C1 segment of cervical spinal cord (tissue), 14 donors: ENCODE results near the gene SUGCT.
"Not testable (repeated sequence)": the region's sequence is repeated elsewhere in the genome, so short reads cannot be mapped to it uniquely, and the experiment has no call there.

Source experiments
- DNase-seq, 14 donors: peaks; one replicate each; lab custom pipeline; 2025; lab: John Stamatoyannopoulos, UW

SUGCT gene

DNA sequence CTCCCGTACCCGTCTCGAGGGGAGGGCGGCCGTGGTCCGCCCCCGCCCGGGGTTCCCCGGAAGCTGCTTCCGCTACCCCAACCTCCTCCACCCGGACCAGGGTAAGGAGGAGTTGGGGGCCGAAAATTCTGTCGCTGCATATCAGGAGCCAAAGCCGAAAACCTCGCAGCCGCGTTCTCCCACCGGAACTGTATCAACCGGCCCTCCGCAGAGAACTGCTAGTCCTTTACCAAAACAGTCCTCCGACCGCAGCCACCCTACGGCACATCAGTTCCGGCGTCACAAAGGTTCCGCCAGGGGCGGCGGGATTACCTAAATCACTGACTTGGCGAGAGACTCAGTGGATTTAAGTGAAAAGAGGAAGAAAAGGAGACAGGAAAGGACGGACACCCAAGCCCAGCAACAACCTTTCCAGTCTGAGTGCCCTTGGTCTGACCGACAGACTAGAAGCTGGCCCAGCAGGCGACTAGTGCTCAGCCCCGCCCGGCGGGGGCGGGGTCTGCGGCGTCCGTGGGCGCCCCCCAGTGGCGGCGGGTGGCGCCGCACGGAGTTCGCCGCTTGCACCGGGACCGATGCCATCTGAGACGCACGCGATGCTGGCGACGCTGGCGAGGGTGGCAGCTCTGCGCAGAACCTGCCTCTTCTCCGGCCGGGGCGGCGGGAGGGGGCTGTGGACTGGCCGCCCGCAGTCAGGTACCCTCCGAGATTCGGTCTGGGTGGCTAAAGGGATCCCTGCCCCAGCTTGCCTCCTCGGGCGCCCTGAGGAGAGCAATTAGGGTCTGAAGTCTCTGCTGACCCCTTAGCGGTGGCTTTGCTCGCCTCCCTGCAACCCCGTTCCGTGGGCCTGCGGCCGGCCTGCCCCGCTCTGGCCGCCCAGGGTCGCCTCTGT is at the start of gene SUGCT, which contains the start of gene MPLKIP:
TSS of gene SUGCT (plus strand) at position 578 of the 889 bp plus-strand sequence.
TSS of gene MPLKIP (minus strand) at position 195 of the 889 bp plus-strand sequence. CDS start at position 140, 55 bp downstream.
- peak; percentile 37 to 99 (median 92) for DNase-seq

- no peak for DNase-seq
These were observed 42.6 kb upstream of the SUGCT start for GRCh38 chr7:40092182-40092581.

DNA sequence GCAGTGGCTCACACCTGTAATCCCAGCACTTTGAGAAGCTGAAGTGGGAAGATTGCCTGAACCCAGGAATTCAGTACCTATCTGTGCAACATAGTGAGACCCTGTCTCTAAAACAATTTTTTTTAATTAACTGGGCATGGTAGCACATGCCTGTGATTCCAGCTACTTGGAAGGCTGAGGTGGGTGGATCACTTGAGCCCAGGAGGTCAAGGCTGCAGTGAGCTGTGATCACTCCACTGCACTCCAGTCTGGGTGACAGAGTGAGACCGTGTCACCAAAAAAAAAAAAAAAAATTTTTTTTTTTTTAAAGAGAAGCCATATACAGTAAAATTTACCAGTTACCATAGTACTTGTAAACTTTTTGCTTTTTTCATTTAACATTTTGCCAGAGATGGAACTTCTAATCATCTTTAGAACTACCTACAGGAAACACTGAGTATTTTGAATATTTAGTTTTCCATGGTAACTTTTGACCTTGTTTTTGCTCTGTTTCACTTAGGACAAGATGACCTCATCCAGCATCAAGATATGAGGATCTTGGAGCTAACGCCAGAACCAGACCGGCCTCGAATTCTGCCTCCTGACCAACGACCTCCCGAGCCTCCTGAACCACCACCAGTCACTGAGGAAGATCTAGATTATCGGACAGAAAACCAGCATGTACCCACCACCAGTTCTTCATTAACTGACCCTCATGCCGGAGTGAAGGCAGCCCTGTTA is 41.0 kb upstream of the SUGCT start:
- no peak for DNase-seq

- DNase-seq = no peak
These were observed 39.6 kb upstream of the SUGCT start for GRCh38 chr7:40095230-40095629.

DNA sequence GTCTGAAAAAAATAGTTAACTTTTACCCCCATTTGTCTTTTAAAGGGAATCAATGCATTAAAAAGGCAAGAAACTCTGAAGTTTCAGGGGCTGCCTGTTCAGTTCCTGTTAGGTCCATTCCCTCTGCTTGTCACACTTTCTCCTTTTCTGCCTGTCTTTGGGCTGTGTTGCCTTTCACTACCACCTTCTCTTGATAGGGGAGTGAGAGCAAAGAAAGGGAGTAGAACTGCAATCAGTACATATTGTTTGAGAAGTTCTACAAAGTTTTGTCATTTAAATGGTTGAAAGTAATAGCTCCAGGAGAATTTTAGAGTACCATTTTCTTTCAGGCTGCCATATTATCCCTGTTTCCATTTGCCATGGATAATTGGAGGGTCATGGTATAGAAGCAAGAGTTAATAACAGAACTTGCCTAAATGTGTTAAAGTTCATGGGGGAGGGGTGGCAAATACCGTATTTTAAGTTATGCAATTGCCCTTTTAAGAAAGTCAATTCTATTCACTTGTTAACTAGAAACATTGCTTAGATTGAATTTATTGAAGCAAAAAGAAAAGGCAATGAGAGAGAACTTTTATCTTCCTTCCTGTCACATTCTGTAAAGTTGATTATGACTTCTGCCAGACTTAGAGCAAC is 39.0 kb upstream of the SUGCT start:
- DNase-seq = no peak

GRCh38 chr7:40097728-40098127 is 37.1 kb upstream of the SUGCT start:
- no peak for DNase-seq

GRCh38 chr7:40098810-40099209 is 36.0 kb upstream of the SUGCT start:
- no peak for DNase-seq

DNA sequence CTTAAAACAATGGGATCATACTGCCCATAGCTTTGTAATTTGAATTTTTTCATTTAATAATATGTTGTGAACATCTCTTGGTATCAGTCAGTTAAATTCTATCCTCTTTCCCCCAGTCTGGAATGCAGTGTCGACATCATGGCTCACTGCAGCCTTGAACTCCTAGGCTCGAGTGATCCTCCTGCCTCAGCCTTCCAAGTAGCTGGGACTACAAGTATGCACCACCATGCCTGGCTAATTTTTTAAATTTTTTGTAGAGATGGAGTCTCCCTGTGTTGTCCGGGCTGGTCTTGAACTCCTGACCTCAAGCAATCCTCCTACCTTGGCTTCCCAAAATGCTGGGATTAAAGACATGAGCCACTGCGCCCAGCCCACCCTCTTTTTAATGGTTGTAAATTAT is 35.0 kb upstream of the SUGCT start:
- no peak for DNase-seq

DNA sequence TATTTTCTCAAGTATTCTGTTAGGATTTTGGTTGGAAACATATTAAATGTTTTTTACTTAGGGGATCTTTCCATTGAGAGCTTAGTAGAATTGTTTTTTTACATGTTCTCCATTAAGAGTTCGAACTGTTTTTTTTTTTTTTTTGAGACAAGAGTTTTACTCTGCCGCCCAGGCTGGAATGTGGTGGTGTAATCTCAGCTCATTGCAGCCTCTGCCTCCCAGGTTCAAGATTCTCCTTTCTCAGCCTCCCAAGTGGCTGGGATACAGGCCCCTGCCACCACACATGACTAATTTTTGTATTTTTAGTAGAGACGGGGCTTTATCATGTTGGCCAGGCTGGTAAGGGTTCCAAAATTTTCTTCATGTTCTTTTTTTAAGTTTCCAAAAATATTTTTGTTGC is 33.6 kb upstream of the SUGCT start:
- no peak for DNase-seq

- no peak for DNase-seq
These were observed 31.9 kb upstream of the SUGCT start for GRCh38 chr7:40102897-40103296.

GRCh38 chr7:40105879-40106473 is 28.8 kb upstream of the SUGCT start:
- no peak for DNase-seq

GRCh38 chr7:40115936-40116335 is 18.9 kb upstream of the SUGCT start:
- DNase-seq = no peak

- not testable (repeated sequence) for DNase-seq
These were observed 17.6 kb upstream of the SUGCT start for GRCh38 chr7:40117199-40117598.

DNA sequence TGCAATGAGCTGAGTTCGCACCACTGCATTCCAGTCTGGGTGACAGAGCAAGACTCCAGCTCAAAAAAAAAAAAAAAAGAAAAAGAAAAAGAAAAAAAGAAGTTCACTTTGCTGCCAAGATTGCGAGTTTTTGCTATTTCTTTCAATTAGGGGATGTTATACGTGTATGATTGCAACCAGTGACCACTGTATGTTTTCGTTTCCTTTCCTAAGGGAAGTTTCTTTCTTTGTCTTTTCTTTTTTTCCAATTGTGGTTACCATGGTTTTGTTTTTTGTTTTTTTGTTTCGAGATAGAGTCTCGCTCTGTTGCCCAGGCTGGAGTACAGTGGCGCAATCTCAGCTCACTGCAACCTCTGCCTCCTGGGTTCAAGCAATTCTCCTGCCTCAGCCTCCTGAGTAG is 16.6 kb upstream of the SUGCT start:
- DNase-seq = not testable (repeated sequence)

DNA sequence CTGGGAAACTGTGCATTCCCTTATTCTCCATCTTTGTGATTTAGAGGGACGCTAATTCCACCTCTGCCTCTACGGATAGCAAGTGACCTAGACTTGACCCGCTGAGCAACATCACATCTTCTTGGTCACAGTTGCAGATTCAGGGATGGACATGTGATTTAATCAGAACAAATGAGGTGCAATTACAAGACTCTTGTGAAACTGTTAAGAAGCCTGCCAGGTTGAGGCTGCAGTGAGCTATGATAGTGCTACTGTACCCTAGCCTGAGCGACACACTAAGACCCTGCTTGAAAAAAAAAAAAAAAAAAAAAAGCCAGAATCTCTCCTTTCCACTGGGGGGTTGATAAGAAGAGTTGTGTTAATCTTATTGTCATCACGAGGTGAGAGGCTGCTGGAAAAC is 14.8 kb upstream of the SUGCT start:
- DNase-seq = no peak

DNA sequence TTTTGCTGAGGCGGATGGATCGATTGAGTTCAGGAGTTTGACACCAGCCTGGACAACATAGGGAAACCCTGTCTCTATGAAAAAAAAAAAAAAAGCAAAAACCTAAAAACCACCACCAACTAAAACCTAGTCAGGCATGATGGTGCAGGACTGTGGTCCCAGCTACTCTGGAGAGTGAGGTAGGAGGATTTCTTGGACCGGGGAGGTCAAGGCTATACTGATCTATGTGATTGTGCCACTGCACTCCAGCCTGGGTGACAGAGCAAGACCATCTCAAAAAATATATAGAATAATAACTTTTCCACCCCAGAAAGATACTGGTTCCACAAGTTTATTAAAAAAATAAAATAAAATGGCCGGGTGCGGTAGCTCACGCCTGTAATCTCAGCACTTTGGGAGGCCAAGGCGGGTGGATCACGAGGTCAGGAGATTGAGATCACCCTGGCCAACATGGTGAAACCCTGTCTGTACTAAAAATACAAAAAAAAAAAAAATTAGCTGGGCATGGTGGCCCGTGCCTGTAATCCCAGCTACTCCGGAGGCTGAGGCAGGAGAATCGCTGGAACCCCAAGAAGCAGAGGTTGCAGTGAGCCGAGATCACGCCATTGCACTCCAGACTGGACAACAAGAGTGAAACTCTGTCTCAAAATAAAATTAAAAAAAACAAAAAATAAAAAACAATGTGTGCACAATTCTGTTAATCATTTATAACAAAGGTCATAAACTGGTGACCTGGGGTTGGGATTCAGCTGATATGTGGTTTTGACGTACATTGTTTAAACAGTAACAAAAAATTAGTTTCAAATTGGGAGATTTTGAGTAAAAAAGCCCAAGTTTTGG is 12.5 kb upstream of the SUGCT start:
- not testable (repeated sequence) for DNase-seq

- DNase-seq = no peak
These were observed 11.9 kb upstream of the SUGCT start for GRCh38 chr7:40122940-40123254.

DNA sequence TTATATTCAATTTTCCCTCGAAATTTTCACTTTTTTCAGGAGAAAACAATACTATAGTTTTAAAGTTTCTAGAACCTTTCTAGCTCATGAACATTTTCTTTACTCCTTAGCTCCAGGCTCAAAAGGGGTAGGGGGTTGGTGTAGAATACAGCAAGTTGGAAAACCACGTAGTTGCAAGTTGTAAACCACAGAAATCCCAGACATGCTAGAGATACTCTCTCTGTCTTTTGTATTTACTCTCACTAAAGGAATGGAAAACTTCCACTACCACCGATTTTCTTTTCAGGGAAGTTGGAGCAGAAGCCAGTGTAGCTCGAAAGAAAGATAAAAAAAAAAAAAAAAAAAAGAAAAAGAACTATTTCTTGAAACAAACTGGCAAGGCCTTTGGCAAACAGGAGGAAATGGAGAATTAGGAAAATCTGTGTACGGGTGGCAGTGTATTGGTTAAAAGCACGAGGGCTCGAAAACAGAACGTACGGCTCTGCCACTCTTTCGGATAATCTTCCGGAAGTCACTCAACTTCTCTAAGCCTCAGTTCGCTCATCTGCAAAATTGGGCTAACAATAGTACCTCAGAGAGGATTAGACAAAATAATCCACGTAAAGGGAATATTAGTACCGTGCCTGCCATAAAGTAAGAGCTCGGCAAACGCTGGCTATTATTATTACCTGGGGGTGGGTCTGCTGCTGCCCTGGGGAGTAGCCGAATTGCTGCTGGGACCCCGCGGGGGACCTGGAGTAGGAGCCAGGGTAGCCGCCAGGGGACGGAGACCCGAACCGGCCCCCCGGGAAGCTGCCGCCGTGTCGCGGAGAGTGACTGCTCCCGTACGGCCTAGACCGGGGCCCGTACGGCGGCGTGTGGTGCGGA is 1.0 kb upstream of the SUGCT start:
- peak in 2 of 14 donors; percentile 57 to 74 for DNase-seq

DNA sequence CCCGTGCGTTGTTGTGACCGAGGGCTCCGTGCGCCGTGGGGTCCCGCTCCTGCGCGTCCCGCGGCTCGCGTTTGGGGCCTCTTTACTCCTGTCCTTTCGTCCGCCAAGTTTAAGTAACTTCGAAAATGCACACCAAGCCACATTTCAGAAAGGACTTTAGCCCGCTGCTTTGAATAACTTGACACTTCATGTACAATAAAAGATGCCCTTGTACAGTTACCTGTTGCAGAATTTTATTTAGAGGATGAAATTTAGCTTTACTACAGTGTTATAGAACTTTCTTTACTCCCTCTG is 459 bp downstream of the SUGCT start:
- no peak for DNase-seq

- no peak for DNase-seq
These were observed 2.8 kb downstream of the SUGCT start for GRCh38 chr7:40137563-40137962.
